ENCODE results near the gene CIDEA.

CIDEA gene

GRCh38 chr18:12317664-12318333, 63.6 kb downstream of the CIDEA start:
- no peak for DNase-seq

GRCh38 chr18:12318334-12318697, 64.2 kb downstream of the CIDEA start:
- no peak for DNase-seq

GRCh38 chr18:12318857-12319256, 64.7 kb downstream of the CIDEA start:
- no peak for DNase-seq

GRCh38 chr18:12321333-12321732, 67.2 kb downstream of the CIDEA start:
- no peak for DNase-seq

- DNase-seq, result no peak
These were observed 71.0 kb downstream of the CIDEA start for GRCh38 chr18:12324991-12325725.

GRCh38 chr18:12325726-12326245, 71.6 kb downstream of the CIDEA start:
- DNase-seq, result no peak

- DNase-seq, result no peak
These were observed 72.7 kb downstream of the CIDEA start for GRCh38 chr18:12326711-12327460.
